GM19324 (cell line): ENCODE results near the gene OR1D5.
"Not testable (repeated sequence)": the region's sequence is repeated elsewhere in the genome, so short reads cannot be mapped to it uniquely, and the experiment has no call there.

ENCODE experiments used
- ATAC-seq: cut with Tn5 transposase; IDR thresholded peaks from one replicate; pipeline ENCODE4 v1.9.1; 2021; ENCODE audit warnings: mild to moderate bottlenecking, moderate library complexity; ENCODE audit not compliant: unreplicated experiment, low FRiP score

Gene OR1D5

DNA sequence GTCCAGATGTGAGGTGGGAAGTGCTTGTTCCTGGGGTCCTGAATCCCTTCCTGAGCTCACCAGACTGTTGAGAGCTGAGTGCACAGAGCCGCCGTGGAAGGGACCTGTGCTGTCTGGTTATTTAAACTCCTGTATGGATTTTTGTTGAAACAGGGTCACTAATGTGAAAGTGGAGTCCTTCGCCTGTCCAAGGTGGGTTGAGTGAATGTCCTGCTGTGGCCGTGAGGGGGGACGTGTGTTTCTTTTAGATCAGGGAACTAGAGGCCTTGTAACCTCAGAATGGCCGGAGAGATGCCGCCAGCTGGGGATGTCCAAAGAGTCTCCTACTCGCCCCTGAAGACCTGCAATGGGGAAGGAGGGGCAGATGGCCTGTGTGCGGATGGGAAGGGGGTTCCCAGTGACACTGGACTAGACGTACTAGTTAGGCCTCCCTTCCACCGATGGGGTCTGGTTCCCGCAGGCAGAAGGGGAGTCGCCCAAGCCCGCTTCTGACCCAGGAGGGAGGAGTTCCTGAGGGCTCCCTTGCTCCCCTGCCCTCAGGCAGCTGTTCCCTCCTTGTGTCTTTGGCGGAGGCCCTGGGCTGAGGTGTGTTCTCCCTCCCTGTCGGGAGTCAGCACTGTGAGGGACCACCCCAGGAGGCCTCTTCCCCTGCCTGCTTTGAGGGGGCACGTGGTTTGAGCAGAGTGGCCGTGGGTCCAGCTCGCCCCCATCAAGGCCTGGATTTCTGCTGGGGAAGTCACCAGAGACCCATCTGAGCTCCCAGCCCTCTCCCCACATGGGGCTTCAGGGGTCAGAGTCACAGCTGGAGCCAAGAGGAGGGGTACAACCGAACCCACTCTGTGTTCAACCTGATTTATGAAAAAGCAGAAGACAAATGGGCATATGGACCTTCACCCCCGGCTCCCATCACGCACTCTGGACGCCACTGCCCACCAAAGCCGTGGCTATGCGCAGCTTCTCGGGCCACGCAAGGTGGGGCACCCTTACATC, 30.9 kb downstream of the OR1D5 start:
- no peak for ATAC-seq

DNA sequence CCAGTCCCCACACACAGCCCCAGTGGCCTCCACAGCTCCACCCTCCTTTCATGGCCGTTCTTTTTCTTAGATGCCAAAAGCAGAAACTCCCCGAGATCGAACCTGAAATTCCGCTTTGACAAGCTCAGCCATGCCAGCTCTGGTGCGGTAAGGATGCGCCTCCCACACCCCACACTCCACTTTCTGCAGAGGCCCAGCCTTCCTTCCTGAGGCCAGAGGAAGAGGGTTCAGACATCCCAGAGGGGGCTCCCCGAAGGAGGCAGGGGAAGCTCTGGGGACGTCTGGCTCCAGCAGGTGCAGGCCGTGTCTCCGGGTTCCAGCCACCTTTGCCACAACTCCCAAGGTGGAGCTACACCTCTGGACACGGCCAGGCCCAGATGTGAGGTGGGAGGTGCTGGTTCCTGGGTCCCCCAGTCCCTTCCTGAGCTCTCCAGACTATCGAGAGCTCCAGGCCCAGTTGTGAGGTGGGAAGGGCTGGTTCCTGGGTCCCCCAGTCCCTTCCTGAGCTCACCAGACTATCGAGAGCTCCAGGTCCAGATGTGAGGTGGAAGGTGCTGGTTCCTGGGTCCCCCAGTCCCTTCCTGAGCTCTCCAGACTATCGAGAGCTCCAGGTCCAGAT, 32.4 kb downstream of the OR1D5 start:
- not testable (repeated sequence) for ATAC-seq

DNA sequence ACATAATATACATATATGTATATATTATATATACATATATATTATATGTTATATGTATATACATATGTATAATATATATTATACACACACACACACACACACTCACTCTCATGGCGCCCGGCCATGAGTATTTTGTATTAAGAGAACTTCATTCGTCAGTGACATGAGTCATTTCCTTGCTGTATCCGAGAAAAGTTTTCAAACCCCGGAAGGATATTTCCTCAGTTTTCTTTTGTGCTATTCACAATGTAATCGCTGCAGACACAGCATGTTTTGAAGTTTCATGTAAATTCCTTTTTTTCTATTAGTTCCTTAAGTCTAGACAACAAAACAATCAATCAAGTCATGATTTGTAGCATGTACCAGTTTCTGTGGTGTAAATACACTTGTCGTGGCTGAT, 33.3 kb downstream of the OR1D5 start:
- no peak for ATAC-seq

DNA sequence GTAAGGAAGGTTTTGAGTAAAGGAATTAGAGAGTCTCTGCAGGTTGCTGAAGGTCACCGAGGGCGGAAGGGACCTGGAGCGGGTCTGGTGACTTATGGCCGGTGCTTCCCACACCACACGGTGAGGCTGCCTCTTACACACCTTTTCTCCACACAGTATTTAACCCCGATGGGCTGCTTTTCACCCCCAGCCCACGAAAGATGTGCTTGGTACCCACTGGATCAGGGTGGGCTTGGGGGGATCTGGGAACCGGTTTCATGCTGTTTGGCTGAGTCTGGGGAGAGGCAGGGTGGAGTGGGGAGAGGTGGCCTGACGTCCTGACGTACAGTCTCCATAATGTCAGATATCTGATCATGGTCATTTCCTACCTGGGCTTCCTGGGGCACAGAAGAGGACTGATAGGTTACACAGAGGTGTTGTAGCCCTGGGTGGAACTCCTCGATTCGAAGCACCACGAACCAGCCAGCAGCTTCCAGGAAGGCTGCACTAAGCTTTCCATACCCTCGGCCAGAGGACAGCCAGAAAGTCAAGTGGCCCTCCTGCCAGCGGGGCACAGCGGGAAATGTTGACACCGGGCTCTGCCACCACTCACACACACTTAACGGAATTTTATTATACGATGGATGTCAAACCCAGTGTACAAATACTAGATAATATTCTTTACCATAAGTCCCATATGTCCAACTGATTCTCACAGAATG, 34.0 kb downstream of the OR1D5 start:
- no peak for ATAC-seq

DNA sequence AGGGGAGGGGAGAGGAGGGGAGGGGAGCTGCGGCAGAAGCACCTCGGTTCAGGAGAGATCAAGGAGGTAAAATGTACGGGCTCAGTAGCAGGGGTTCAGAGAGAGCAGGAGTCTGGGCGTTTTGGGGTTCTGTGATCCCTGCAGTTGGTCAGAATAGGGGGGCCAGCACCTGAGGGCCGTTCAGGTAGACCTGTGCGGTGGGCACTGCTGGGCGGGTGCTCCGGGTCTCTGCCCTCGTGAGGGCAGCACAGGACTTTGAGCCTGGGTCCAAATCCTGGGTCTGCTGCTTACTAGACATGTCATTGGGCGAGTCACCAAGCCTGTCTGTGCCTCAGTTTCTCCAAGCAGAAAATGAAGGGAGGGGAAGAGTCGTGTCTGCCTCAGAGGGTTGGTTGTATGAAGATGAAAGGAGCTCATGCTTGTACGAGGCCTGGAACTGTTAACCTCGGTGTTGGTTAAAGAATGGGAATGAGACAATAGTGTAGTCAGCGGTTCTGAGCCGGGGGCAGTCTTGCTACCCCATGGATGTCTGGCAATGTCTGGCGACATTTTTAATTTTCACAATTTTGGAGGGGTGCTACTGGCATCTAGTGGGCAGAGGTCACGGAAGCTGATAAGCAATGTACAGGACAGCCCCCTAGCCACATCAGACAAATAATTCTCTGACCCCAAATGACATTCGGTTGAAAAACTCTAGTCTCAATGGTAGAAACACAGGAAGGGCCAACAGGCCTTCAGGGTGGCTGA, 35.4 kb downstream of the OR1D5 start:
- no peak for ATAC-seq

DNA sequence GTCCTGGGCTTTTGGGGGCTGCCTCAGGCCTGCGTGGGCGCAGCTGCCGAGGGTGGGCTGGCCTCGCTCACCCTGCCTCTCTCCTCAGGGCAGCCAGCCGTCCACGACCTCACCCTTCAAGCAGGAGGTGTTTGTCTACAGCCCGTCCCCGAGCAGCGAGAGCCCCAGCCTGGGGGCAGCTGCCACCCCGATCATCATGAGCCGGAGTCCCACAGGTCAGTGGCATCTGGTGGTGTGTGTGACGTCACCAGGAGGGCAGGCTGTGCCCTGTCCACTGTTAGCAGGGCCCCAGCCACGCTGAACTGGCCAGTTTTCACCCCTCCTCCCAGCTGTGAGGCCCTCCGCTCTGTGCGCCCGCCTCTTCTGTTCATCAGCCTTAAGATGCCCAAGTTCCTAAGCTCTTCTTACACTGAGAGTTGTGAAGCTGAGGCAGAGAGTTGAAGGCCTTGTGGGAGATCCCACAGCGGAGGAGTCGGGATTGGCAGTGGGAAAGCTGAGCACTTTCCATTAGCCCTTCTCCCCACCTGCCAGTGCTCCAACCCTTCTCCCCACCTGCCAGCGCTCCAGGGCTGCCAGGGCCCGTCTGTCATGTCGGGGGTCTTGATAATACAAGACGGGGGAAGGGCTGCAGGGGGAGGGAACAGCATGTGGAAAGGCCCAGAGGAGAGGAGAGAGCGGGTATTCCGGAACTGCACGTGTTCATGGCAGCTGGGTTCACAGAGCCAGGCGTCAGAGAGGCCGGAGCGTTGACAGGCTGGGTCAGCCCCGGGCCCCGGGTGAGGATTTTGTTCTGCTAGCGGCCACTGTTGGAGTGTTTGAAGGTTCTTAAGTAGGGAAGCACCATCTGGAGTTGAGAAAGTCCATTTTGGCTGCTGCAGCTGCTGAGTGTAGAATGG, 36.3 kb downstream of the OR1D5 start:
- no peak for ATAC-seq

DNA sequence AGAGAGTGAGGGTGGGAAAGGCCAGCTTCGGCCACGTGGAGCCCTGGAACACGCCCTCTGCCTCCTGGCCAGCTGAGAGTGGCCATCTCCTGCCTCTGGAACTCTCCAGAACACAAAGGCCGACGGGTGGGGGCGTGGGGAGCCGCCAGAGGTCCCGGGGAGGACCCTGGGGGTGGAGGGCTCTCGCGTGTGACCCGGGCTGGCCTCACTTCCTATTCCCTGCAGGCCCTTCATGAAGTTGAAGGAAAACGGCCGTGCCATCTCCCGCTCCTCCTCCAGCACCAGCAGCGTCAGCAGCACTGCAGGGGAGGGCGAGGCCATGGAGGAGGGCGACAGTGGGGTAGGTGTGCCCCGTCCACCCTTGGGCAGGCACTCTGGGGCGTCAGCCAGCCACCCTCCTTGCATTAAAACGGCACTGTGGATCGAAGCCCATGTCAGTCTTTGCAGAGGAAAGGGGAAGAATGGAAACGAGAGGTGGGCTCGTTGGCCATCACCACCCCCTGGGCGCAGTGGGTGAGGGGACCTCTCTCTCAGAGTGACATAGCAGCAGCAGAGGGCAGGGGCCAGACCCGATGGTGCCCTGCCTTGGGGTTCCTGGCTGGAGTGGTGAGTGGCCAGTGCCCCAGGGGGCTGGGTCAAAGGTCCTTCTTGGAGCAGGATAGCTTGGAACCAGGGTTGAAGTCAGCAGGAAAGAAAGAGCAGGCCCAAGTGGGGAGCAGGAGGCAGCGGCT, 37.1 kb downstream of the OR1D5 start:
- no peak for ATAC-seq

DNA sequence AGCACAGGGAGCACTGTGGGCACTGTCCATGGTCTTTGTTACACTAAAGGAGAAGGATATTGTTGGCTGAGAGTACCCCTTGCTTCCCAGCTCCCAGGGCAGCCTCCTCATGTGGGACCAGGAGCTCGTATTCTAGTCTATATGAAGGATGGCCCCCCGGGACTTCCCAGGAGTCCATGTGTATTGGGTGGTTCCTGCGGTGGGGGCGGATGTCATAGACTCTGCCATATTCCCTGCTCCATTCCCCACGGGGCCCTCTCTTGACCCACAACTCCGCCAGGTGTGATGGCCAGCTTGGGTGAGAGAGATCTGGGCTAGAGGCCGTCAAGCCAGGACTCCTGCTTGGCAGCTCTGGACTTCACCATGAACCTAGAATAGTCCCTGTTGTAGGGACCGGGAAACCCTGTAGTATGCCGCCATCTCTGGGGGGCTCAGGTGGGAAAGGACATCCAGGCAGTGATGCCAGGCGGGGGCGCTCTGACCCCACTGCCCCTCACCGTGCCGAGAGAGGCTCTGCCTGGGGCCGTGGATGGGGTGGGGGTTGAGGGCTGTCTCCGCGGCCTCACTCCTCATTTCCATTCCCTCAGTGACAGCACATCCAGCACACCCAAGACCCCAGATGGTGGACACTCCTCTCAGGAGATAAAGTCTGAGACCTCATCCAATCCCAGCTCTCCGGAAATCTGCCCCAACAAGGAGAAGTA, 37.8 kb downstream of the OR1D5 start:
- ATAC-seq: no peak

DNA sequence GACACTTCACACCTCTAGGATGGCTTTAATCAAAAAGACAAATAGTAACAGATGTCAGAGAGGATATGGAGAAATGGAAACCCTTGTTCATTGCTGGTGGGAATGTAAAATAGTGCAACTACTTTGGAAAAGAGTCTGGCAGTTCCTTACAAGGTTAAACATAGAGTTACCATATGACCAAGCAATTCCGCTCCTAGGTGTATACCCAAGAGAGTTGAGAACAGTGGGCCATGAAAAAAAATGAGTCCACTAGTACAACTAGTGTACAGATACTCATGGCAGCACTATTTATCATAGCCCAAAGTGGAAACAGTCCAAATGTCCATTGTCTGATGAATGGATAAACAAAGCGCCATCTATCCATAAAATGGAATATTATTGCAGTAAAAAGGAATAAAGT, 39.1 kb downstream of the OR1D5 start:
- ATAC-seq: no peak

DNA sequence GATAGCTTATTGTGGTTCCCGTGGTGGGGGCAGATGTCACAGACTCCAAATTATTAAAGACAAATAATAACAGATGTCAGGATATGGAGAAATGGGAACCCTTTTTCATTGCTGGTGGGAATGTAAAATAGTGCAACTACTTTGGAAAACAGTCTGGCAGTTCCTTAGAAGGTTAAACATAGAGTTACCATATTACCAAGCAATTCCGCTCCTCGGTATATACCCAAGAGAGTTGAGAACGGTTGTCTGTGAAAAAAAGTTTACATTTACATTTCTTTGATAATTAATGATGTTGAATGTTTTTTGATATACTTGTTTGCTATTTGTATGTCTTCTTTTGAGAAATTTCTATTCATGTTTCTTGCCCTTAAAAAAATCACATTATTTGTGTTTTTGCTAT, 41.2 kb downstream of the OR1D5 start:
- ATAC-seq: no peak

DNA sequence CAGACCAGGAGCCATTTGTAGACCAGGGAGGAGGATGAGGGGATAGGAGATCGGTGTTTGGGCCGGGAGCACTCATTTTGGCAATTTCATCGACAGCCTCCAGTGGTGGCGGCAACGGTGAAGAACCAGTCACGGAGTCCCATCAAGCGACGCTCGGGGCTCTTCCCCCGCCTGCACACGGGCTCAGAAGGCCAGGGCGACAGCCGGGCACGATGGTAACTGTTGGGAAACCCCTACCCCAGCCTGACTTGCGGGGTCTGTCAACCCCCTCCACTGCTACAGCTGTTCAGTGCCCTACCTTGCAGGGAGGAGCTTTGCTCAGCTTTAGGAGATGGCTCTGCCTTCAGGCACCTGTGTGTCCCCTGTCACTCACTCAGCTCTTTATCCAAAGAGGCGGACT, 43.0 kb downstream of the OR1D5 start:
- no peak for ATAC-seq

DNA sequence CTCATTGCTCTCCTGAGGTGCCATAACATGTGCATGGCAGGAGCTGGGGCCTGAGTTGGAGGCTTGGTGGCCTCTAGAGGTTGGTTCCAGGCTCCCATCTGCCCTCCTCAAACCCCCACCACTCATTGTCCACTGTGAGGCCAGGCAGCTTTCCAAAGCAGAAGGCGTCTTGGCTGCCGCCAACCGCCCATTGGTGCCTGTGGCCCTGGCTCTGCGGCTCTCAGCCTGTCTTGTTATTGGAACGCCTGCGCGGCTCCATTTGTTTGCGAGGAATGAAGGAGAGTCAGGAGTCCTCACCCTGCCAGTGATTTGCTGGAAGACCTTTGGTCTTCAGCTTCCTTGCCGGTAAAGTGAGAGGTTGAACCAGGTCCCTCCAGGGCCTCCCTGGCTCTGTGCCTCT, 43.6 kb downstream of the OR1D5 start:
- no peak for ATAC-seq

DNA sequence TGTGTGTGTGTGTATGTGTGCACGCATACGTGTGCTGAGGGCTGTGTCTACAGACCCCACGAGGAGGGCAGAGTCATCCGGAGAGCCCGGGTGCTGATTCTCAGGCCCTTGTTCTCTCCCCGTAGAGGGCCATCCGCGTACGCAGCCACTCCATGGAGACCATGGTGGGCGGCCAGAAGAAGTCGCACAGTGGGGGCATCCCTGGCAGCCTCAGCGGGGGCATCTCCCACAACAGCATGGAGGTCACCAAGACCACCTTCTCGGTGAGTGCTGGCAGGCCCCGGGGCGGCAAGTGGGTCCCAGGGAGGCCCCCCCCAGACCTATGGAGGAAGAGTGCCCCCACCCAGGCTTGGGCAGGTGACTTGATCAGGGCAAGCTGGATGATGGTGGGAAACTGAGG, 45.5 kb downstream of the OR1D5 start:
- ATAC-seq: no peak

DNA sequence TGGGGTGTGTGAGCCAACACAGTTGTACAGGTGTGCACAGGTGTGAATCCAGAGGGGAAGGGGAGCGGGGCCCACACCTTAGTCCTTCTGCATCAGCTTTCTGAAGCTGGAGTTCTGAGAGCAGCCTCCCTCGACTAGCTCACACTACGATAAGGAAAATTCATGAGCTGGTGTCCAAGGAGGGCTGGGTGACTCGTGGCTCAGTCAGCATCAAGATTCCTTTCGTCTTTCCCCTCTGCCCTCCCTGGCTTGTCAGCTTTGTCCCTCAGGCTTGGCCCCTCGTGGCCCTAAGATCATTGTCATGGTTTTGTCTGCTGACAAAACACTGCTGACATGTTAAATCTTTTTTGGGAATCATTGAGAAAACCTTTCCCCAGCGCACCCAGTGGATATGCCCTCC, 47.5 kb downstream of the OR1D5 start:
- no peak for ATAC-seq

DNA sequence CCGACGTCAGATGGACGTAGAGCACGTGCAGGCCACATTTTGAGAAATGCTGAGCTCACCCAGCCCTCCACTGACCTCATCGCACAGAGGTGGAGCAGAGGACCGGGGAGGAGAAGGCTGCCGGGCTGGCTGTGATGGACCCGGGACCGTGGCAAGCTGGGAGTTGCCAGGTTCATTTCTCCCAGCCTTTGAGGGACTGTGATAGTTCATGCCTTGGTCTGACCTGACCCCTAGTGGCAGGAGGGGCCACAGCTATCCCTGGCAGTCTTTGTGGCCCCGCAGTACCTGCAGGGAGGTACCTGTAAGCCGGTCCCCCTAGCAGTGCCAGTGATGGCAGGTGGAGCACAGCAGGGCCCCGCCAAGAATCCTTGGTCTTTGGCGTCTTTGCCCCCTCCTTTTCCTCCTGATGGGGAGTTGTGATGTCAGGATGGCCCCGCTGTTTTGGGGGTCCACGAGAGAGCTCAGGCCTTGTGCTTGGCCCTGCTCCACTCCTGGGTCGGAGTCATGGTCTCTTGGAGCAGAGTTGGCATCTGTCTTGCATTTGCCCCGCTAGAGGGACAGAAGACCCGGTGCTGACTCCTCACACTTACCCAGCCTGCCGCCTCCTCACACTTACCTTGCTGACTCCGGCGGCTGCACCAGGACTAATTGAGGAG, 50.4 kb downstream of the OR1D5 start:
- no peak for ATAC-seq
